ENCODE data around the gene TBX10.
"Not testable (repeated sequence)": the region's sequence is repeated elsewhere in the genome, so short reads cannot be mapped to it uniquely, and the experiment has no call there.

Gene TBX10

DNA sequence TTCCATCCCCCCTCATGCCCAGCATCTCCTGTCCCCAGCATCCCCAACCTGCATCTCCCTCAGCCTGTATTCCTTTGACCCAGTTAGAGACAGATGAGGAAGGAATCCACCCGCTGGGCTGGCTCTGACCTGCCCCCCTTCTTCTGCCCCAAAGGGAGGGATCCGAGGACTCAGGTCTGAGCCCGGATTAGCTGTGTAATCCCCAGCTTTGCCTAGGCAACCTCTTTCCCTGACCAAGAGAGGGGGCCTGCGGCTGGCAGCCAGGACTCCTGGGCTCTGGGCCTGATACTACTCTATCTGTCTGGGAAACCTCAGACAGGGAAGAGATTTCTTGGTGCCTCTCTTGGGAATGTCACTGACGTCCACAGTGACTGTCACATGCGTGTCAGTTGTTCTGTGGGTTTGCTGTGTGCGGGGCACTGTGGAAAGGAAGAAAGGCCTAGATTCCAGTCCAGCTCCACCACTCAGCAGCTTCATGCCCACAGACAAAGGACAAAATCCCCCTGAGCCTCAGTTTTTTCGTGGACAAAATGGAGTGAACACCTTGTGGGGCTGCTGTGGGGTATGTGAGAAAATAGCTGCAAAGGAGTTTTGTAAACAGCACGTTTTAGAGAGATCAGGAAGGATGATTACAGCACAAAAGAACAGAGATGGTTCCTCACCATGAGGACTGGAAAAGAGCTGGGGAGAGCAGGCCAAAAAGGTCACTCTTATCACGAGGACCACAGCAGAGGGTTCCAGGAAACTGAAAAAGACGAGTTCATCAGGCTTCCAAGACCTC lies 34.1 kb downstream of the TBX10 start:
- no peak for DNase-seq (ENCODE audit: low spot score)
- TF ChIP-seq, protein P1, sequence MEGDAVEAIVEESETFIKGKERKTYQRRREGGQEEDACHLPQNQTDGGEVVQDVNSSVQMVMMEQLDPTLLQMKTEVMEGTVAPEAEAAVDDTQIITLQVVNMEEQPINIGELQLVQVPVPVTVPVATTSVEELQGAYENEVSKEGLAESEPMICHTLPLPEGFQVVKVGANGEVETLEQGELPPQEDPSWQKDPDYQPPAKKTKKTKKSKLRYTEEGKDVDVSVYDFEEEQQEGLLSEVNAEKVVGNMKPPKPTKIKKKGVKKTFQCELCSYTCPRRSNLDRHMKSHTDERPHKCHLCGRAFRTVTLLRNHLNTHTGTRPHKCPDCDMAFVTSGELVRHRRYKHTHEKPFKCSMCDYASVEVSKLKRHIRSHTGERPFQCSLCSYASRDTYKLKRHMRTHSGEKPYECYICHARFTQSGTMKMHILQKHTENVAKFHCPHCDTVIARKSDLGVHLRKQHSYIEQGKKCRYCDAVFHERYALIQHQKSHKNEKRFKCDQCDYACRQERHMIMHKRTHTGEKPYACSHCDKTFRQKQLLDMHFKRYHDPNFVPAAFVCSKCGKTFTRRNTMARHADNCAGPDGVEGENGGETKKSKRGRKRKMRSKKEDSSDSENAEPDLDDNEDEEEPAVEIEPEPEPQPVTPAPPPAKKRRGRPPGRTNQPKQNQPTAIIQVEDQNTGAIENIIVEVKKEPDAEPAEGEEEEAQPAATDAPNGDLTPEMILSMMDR (IDR thresholded peaks at IDR 0.05; ENCODE audit: extremely low read depth, missing control alignments) = no peak

DNA sequence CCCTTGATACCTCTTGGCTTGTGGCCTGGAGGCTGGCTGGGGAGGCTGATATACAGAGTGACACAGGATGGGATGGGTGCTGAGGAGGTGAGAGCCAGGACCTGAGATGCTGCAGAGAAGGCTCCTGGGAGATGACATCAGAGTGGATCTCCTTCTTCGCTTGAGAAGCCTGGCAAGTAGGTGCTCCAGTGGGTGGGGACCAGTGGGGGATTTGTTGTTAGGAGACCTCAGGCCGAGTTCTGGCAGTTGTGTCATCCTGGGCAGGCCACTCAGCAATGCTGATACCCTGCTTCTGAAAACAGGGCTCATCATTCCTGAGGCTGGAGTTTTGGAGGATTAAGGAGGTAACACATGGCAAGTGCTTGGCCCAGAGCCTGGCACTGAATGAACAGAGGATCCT lies 34.7 kb downstream of the TBX10 start:
- no peak for DNase-seq (ENCODE audit: low spot score)
- TF ChIP-seq, protein P1 (IDR thresholded peaks at IDR 0.05; ENCODE audit: extremely low read depth, missing control alignments) = no peak

DNA sequence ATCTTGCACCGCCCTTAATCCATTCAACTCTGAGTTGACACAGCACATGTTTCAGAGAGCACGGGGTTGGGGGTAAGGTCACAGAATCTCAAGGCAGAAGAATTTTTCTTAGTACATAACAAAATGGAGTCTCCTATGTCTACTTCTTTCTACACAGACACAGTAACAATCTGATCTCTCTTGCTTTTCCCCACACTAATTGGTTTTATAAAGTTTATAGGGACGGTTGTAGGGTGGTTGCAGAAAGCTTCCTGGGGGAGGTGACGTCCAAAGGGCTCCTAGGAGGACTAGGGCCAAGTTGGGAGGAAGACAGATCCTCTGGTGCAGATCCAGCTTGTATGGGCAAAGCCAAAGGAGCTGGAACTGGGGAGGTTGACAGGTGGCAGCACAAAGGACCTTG lies 35.4 kb downstream of the TBX10 start:
- not testable (repeated sequence) for DNase-seq (ENCODE audit: low spot score)

DNA sequence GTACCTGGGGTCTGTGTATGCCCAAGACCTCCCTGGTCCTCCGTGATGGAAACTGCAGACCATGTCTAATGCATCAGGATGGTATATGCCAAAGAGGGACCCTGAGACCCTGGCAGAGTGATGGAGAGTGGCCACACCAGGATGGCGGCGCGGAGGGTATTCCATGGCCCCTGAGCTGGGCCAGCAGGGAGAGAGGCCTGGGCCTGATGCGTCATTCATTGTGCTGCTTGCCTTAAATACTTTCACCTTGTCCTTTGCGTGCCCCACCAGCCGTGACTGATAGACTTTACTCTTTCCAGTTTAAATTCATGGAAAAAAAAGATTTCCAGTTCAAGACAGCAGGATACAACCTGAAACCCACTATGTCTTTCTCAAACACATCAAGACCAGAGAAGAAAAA lies 38.5 kb downstream of the TBX10 start:
- TF ChIP-seq, protein P1 (IDR thresholded peaks at IDR 0.05; ENCODE audit: extremely low read depth, missing control alignments) = no peak
- DNase-seq (ENCODE audit: low spot score) = no peak

DNA sequence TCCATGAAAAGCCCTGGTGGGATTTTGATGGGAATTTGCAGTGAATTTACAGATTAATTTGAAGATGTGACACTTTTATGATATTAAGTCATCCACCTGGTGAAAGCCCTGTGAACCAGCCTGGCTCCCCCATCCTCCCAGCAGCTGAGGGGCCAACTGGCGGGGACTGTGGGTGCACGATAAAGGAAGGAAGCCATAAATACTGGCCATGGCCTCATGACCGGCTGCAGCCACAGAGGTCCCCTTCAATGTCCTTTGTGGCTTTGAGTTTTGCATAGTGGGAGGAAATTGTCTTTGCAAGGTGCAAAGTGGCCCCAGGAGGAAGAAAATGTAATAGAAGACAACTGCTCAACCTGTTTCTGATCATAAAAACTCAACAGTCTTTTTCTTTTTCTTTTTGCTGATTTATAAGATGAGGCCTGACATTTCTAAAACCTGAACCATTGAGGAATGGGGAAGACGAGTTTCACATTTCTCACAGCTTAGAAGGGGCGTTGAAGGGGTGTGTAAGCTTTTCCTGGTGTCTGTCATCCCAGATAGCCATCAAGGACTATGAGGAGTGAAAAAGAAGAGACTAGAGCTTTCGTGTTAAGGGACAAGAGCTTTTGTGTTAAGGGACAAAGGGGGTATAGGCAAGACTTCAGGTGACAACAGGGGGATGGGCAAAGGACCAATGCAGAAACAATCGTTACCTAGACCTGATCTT lies 39.1 kb downstream of the TBX10 start:
- TF ChIP-seq, protein P1 (IDR thresholded peaks at IDR 0.05; ENCODE audit: extremely low read depth, missing control alignments) = no peak

DNA sequence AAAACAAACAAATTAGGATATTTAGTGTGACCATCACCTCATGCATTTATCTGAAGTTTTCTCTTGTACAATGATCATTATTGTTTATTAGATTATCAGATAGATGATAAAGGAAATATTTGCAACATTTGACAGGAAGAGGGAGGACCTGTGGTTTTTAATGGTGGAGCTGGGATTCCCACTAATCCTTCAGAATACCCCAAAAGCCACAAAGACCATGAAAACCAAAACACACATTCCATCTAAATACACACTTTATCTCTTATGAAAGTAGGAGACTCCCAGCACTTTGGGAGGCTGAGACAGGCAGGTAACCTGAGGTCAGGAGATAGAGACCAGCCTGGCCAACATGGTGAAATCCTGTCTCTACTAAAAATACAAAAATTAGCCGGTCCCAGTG lies 40.4 kb downstream of the TBX10 start:
- TF ChIP-seq, protein P1 (IDR thresholded peaks at IDR 0.05; ENCODE audit: extremely low read depth, missing control alignments) = no peak
- no peak for DNase-seq (ENCODE audit: low spot score)

More for the DNA sequence above, 39.1 kb downstream of the TBX10 start:
- DNase-seq (ENCODE audit: low spot score) = peak; percentile 78

DNA sequence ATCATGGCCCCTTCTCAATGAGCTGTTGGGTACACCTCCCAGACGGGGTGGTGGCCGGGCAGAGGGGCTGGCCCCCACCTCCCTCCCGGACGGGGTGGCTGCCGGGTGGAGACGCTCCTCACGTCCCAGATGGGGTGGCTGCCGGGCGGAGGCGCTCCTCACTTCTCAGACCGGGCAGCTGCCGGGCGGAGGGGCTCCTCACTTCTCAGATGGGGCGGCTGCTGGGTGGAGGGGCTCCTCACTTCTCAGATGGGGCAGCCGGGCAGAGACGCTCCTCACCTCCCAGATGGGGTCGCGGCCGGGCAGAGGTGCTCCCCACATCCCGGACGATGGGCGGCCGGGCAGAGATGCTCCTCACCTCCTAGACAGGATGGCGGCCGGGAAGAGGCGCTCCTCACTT lies 41.6 kb downstream of the TBX10 start:
- not testable (repeated sequence) for DNase-seq (ENCODE audit: low spot score)

DNA sequence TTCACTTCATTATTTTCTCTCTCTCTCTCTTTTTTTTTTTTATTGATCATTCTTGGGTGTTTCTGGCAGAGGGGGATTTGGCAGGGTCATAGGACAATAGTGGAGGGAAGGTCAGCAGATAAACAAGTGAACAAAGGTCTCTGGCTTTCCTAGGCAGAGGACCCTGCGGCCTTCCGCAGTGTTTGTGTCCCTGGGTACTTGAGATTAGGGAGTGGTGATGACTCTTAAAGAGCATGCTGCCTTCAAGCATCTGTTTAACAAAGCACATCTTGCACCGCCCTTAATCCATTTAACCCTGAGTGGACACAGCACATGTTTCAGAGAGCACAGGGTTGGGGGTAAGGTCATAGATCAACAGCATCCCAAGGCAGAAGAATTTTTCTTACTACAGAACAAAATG lies 42.1 kb downstream of the TBX10 start:
- not testable (repeated sequence) for DNase-seq (ENCODE audit: low spot score)

DNA sequence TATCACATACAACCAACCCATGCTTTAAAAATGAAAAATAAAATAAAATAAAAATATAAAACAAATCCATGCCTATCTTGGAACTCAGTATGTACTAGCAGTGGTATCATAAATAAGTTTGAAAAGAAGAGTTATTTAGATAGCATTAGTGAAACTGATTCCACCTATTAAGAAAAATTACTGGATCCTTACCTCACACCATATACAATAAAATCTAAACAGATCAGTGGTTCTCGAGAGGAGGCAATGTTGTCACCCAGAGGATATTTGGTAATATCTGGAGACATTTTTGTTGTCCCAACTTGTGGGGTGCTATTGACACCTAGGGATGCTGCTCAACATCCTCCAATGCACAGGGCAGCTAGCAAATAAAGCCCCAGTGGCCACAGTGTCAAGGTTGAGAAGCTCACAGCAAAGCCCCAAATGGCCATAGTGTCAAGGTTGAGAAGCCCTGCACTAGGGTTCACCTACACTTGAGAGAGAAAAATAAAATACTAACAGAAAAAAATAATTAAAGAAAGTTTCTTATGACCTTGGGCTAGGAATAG lies 42.7 kb downstream of the TBX10 start:
- DNase-seq (ENCODE audit: low spot score) = no peak
- TF ChIP-seq, protein P1 (IDR thresholded peaks at IDR 0.05; ENCODE audit: extremely low read depth, missing control alignments) = no peak

All from GM20000 (cell line).